Ramos (cell line): ENCODE results near the gene ILDR2.

Source experiments
- in situ Hi-C: fragments of 300-500 bp; cut with MboI; formaldehyde crosslinking; loops from one replicate; pipeline ENCODE4 v1.14.3; 2022; ENCODE audit warnings: low sequenced_read_pairs; ENCODE audit not compliant: unreplicated experiment

ILDR2 gene

DNA sequence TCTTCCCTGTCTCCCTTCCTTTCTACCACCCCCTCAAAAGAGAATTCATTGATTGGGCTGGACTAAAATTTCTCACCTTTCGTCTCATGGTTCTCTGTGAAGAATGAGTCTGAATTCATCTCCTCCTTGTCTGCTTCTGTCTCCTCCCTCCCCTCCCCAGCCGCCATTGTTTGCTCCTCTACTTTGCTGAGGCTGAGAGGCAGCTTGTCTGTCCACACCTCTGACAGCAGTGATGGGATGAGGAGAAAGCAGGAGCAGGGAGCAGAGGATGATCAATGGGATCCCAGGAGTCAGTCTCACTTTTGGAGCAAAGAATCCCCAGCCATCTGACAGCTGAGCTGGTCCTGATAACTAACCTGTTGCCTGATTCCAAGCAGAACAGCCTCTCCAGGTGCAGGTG is 2.5 kb downstream of the ILDR2 start:
- in situ Hi-C loops = no loop called here

DNA sequence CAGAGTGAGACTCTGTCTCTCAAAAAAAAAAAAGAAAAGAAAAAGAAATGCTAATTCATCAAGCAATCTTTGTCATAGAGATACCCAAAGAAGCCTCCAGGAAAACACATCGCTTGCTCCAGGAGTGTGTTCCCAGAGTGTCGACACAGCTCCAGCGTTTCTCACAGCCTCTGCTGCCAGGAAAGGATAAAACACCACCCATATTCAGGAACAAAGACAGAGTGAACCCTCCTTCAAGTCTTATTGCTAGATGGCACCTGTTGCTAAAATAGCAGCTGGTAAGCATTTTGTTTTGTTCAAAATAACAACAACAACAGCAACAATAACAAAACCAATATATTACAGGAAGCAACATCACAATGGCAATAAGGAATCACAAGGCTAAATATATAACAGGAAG is 3.1 kb downstream of the ILDR2 start:
- in situ Hi-C loops = no loop called here

DNA sequence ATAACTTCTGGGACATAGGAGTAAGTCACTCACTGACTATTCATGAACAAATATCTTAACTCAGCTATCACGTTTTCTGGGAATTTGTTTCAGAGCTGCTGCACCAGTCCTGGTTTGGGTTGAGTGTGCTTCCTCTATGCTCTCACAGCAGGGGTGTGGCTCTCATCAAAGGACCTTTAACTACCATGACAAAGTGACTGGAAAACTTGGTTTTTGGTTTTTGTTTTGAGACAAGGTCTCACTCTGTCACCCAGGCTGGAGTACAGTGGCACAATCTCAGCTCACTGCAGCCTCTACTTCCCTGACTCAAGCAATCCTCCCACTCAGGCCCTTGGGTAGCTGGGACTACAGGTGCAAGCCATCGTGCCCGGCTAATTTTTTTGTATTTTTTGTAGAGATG is 4.1 kb downstream of the ILDR2 start:
- in situ Hi-C loops = no loop called here

DNA sequence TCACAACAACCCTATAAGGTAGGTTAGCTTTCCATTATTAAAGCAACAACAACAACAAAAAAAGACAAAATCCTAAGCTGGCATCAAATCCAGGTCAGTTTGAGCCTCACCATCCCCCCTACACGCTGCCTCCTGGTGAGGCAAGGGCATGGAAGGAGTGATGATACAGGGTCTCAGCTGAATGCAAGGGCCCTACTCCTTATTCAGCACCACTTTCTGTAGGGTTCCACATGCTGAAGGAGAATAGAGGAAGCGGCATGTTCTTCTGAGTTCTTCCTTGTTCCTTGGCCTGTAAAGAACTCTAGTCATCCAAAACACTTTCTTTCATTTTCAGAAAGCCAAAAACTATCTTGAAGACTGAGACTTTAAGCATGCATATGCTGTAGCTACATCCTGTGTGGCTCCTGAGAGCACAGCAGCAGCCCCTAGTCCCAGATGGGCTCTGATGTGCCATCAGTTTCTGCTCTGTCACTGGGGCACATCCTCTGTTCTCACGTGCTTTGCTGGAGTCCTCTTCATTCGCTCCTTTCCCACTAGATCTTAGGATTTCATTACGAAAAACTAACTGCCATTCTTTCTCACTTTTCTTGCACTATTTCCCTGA is 6.2 kb downstream of the ILDR2 start:
- in situ Hi-C loops = no loop called here

DNA sequence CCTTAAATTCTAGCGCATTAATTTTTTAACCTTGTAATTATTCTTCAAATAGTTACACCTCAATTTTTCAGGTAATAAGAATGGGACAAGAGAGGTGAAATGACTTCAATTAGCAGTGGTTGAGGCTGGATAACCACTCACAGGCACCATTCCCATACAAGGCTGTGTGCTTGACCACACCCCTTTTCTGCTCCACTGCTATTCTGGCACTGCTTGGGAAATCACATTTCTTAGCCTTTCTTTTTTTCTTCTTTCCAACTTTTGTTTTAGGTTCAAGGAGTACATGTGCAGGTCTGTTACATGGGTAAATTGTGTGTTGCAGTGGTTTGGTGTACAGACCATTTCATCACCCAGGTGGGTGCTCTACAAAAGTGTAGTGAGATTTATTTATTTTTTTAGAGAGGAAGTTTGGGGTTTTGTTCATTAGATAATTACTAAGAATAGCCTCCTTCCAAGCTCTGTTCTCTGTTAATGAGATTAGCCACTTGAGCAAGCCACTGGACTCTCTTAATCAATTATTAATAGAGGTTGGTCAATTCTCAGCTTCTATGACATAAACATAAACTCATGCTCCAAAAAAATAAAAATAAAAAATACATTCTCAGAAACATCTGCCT is 14.4 kb downstream of the ILDR2 start:
- in situ Hi-C loops = no loop called here

DNA sequence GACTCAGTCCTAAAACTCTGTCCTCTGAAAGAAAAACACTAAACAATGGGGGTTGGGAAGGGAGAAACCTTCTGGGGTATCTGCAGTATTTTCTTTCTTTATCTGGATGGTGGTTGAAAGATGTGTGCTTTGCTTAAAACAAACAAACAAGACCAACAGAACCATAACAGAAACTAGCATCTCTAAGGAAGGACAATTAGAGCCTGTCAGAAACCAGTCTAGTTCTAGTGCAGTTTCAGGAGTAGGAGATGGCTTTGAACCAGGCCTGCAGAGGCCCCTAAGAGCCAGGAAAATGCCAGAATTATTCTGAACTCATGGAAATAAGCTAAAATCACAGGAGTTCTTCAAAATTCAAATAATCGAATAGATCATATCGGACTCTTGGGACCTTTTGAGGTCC is 18.5 kb downstream of the ILDR2 start:
- in situ Hi-C loops = no loop called here

DNA sequence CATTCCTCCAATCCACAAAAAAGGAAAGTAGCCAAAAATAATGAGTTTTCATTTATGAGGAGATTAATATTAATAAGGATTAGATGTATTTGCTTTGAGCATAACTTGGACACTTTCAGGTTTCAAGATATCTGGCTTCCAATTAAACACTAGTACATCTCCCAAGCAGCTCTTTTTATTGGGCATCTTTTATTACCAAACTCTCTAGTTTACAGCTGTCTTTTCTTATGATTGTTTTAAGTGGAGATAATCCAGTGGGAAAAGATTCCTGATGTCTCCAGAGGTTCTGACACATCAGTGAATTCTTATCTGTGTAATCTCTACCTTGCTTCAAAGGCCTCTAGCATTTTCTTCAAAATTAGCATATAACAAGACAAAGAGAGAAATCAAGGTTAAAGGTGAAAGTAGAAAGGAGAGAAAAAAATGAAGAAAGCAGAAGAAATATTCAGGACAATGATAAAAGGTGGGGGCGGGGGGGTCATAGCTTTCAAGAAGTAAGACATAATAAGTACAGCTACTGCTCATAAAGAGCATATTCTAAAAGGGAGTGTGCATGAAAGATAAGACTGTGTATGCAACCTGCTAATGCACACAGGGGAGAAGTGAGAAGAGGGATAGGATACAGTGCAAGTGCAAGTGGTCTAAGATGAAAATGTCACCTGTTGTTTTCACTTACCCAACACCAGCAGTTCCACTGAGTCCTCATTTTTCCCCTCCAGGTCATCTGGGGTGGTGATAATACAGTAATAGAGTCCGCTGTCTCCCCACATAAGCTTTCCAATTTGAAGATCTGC is 19.1 kb downstream of the ILDR2 start:
- in situ Hi-C loops = no loop called here

DNA sequence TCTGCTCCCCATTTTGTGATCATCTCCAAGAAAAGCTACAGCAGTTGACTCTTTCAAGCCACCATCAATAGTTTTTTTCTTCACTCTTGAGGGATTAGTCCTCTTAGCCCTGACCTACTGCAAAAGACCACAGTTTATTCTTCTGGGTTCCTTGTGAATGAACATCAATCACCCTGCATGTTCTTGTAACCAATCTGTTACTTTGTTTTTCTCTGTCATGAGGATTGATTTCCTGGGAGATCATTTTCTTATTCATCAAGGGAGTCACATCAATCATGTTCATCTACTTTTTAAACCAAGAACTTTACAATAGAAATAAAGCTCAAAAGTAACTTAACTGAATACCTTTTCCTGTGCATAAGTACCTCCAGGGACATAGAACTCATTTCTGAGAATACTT is 21.8 kb downstream of the ILDR2 start:
- in situ Hi-C loops = no loop called here

DNA sequence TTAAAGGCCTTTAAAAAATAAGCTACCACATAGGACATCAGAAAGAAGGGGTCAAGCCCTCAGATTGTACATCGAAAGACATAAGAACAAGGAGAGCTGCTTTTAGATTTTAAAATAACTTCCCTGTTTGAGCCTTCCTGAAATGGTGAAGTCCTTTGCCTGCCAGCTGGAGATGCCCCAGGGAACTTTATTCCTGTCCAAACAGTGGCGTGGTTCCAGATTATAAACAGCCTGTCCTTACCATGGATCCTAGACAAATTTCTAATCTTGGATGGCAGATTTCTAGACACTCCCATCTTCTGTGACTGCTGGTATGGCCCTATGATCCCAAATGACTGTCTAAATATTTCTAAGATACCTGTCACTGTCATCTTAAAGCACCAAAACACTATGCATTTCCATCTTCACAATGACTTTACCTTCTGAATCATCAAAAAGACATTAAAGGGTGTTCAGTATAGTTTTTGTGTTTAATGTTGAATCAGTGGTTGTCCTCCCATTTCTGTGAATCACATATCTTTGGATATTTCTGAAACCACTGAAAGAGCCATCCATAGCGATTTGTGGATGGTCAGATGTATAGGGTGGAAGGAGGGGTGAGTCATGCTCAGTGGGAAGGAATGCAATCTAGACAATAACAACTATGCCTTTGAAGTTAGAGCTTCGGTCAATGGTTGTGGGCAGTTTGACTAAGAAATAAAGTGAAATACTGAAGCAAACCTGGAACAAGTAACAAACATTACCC is 23.2 kb downstream of the ILDR2 start:
- in situ Hi-C loops = no loop called here

DNA sequence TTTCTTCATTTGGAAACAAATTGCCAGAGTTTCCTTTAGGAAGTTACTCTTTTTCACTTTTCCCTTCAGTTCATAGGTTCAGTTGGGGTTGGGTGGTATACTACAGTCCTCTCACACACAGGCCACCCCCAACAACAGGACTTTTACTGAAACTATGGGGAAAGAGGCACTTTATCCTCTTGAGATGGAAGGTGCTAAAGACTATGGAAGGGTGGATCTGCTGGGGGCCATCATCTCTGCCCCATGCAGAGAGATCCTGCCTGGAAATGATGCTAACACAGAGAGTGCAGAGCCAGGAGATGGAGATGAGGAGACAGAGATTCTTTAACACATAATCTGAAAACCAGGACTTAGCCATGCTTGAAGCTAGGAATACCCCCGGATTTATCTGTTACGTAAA is 24.3 kb downstream of the ILDR2 start:
- in situ Hi-C loops = no loop called here

DNA sequence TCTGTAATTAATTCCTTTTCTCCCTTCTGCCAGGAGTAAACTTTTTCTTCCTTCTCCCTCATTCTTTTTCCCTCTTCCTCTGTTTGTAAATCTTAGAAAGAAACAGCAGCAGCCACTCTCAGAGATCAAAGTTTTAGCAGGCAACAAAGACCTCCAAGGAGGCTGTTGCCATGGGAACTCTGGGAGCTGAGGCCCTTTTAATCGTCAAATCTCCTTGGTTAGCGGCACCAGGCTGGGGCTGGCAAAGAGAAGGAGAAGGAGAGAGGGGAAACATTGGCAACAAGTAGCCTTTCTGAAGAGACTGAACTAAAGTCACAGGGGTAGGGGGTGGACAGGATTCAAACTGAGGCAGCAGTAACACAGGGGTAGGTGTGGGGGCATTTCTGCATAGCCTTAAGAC is 25.2 kb downstream of the ILDR2 start:
- in situ Hi-C loops = no loop called here

DNA sequence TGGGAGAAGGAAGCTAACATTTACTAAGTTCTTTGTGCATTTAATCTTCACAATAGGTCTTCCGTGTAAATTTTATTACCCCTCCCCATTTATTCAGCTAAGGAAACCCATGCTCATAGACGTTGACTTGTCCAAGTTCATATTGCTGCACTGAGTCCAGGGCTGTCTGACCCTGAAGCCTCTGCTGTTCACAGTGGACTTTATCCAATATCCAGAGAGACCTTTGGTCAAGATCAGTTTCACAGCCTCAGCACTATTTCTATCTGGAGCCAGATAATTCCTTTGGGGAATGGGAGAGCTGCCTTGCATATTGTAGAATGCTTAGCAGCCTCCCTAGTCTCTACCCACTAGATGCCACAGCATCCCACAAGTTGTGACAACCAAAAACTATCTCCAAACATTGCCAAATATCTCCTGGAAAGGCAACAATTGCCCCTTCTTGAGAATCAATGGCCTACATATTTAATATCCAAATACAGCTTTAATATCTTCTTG is 26.4 kb downstream of the ILDR2 start:
- in situ Hi-C loops = no loop called here

DNA sequence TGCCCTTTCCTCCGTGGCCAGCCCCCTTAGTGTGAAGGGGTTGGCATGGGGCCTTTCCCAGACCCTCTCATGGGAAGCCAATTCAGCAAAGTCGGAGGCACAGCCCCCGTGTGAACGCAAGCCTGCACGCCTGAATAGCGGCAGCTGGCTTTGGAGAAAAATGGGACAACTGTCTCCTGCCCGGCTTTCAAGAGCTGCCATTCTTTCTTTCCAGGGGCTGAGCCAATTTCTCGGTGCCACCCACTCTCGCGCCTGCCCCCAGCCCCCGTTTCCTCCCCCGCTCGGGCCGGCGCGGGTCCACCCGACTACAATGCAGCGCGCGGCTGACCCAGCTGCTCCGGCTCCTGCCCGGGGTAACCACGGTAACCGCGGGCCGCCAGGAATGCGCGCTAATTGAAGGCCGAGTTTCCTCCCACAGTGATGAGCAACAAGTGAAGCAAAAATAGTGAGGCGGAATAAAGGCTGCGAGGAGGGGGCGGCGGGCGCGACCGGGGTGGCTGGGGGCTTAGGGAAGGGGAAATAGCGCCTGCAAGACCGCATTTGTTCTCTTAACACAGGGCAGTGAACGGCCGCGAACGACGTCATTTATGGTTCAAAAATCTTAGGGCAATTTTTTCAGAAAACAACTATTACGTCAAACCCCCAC is 27.8 kb downstream of the ILDR2 start:
- in situ Hi-C loops = no loop called here

DNA sequence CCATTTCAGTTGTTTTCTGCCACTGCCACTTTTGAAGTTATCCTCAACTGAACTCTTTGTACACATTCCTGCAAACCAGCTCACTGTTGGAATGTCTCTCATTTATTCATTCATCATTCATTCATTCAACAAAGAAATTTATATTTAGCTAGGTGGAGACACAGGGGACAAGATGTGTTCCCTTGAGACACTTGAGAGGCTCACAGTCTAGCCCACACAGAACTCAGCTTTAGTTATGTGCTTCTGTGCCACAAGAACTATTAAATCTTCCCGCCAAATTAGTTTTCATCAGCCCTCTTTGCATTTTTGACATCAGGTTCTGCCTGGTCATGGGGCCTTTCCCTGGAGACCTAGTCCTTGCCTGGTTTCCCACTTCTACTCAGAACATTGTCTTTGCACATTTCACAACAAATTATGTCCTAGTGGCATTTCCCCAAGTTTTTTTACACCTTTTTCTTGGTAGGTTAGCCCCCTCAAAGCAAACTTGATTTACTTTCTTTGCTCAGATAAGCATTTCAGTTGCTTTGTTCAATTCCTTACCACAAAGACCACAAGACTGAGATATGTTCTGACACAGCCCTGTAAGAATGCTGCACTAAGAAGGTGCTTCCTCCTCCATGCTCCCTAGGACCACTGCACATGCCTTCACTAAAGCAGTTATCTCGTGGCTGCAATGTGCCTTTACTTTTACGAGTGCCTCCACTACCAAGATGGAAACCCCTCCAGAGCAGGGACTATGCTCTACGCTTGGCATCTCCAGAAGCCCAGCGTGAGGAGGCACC is 31.0 kb downstream of the ILDR2 start:
- in situ Hi-C loops = no loop called here

DNA sequence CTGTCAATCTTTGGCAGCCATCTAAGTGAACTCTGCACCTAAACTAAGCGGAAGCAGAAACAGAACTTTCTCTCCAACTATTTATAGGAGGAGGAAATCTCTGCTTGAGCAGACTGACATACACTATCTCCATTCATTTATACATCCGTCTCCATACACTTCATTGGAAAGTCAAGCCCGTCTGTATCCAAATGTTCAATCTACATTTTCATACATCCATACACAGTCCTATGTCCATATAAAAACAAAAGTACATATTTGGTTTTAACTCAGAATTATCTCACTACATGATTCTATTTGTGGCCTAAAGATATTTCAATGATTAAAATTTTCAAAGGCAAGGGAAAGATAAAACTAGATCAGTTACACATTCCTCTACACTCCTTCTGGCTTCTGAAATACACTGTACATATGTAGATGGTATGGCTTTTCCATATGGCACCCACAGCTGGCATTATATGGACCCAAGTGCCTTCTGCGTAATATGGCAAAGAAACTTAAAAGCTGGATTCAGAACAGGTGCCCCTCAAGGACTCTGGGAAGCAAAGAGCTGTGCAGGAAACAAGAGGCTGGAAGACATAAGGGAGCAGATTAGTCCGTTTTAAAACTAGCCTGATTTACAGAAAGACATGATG is 35.5 kb downstream of the ILDR2 start:
- in situ Hi-C loops = no loop called here

DNA sequence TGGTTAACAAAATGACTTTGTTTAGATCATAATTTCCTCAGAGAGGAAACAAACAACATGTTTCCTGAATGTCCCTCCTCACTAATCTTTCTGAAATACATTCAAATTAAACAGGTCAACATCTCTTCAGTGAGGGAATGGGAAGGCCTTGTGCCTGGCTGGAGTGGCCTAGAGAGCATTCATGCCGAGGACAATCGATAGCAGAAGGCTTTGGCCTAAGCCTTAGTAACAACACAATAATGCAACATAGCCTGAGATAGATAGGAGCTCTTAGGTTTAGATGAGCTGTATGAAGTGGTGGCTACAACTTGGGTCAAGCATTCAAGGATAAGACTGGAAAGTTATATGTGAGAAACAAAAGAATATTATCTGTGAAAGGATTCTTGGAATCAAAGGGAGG is 37.4 kb downstream of the ILDR2 start:
- in situ Hi-C loops = no loop called here

DNA sequence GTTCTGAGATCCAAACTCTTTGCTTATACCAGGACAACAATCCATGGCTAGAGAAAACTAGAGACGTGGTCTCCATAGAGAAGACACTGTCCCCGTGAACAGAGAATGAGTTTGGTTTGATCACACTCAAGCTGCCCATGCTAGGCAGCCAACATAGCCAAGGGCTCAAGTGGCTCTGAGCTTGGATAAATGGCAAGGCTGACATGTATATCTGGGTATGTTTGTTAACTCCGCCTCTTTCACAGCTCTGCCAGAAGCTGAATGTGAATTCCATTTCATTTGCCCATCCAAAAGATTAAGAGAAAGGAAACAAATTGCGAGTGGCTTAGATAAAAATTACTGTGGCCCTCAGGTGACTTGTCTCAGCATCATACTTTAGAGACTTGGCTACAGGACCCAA is 38.0 kb downstream of the ILDR2 start:
- in situ Hi-C loops = no loop called here

DNA sequence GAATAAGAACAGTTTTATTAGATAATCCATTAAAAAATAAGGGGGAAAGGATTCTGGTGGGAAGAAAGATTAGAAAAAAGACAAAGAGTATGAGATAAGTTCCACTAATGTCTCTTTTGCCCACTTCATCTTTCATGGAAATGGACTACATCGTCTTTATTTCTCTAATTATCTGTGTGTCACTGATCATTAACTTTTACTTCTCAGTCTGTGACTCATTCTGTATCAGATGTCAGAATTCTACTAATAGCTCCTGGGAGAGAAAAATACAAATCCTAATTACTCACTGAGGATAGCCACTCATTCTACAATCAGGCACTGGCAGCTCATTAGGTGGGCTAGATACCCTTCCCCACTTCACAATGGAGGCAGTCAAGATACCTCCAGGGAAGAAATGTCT is 41.7 kb downstream of the ILDR2 start:
- in situ Hi-C loops = no loop called here

DNA sequence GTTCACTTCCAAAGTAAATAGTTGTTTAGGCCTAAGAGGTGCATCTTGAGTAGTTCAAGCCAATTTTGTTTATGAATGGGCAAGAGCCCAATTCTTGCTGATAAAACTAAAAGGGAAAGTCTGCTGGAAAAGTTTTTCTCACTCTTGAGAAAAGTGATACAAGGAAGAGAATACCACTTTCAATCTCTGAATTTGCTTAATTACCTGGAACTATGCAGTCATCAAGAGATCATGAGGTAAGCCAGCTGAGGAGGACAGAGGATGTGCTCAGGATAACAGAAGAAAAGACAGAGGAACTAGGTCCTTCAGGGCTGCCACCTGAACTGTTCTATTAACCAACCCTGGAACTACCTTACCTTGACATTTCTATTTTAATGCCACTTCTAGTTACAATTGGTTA is 42.2 kb downstream of the ILDR2 start:
- in situ Hi-C loops = no loop called here
